ENCODE data around the gene SIL1. TPM values are rescaled to one million over a fixed set of nuclear protein-coding genes. Genes with fewer than 3 reads are reported as not detected.

Gene SIL1
- total RNA-seq, 2 donors from 2014 or later = 17.2 to 20.2 TPM

DNA sequence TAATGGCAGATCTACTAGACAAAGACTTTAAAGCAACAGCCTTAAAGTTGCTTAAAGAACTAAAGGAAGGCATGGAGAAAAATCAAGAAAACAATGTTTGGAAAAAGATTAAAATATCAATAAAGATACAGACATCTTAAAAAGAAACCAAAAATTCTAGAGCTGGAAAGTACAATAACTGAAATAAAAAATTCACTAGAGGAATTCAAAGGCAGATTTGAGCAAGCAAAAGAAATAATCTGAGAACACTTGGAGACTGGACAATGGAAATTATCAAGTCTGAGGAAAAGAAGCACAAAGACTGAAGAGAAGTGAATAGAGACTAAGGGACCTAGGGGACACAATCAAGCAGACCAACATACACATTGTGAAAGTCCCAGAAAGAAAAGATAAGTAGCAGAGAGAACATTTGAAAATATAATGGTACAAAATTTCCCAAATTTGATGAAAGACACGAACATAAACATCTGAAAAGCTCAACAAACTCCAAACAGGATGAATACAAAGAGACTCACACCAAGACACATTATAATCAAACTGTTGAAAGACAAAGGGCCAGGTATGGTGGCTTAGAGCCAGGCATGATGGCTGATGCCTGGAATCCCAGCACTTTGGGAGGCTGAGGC lies 26.3 kb downstream of the SIL1 start:
- H3K36me3 Mint-ChIP-seq (ENCODE audit: low read depth) = peaks cover 12% of the 10 kb centered on the region
- Histone ChIP-seq H3K9ac (ENCODE audit: extremely low read depth, low read length, poor library complexity, severe bottlenecking) (no peak overlapping the region), H3K9me3 (ENCODE audit: control insufficient read depth, low read length) (peaks cover 13% of the 10 kb centered on the region), H3K27ac (ENCODE audit: low read depth, low read length) (no peak overlapping the region), H3K27me3 (ENCODE audit: control insufficient read depth, insufficient read depth, low read length, poor library complexity, severe bottlenecking) (no peaks in the 10 kb centered on the region), H3K36me3 (ENCODE audit: control insufficient read depth, insufficient read depth, low read length) (no peaks in the 10 kb centered on the region), H3K4me1 (ENCODE audit: control insufficient read depth, insufficient read depth, low read length) (no peaks in the 10 kb centered on the region), H3K4me3 (ENCODE audit: low read length) (no peak overlapping the region)
- DNase-seq = no peak
- TF ChIP-seq, protein P1, sequence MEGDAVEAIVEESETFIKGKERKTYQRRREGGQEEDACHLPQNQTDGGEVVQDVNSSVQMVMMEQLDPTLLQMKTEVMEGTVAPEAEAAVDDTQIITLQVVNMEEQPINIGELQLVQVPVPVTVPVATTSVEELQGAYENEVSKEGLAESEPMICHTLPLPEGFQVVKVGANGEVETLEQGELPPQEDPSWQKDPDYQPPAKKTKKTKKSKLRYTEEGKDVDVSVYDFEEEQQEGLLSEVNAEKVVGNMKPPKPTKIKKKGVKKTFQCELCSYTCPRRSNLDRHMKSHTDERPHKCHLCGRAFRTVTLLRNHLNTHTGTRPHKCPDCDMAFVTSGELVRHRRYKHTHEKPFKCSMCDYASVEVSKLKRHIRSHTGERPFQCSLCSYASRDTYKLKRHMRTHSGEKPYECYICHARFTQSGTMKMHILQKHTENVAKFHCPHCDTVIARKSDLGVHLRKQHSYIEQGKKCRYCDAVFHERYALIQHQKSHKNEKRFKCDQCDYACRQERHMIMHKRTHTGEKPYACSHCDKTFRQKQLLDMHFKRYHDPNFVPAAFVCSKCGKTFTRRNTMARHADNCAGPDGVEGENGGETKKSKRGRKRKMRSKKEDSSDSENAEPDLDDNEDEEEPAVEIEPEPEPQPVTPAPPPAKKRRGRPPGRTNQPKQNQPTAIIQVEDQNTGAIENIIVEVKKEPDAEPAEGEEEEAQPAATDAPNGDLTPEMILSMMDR (conservative IDR thresholded peaks at IDR 0.05) = no peak
- WGBS, 2 experiments (ENCODE audit: insufficient coverage in 1 of 2, insufficient read length in 1 of 2) = 85% methylated on average over 1 of the region's 1 CpG; no CpG with 5 or more reads in 1 of the 2 experiments
- H3K4me1 Mint-ChIP-seq = peaks cover 6% of the 10 kb centered on the region
- no peaks in the 10 kb centered on the region for H3K27me3 Mint-ChIP-seq (ENCODE audit: insufficient read depth)
- peaks cover 38% of the 10 kb centered on the region for H3K9me3 Mint-ChIP-seq
- no peak overlapping the region for H3K4me3 Mint-ChIP-seq
- no peak overlapping the region for H3K27ac Mint-ChIP-seq

DNA sequence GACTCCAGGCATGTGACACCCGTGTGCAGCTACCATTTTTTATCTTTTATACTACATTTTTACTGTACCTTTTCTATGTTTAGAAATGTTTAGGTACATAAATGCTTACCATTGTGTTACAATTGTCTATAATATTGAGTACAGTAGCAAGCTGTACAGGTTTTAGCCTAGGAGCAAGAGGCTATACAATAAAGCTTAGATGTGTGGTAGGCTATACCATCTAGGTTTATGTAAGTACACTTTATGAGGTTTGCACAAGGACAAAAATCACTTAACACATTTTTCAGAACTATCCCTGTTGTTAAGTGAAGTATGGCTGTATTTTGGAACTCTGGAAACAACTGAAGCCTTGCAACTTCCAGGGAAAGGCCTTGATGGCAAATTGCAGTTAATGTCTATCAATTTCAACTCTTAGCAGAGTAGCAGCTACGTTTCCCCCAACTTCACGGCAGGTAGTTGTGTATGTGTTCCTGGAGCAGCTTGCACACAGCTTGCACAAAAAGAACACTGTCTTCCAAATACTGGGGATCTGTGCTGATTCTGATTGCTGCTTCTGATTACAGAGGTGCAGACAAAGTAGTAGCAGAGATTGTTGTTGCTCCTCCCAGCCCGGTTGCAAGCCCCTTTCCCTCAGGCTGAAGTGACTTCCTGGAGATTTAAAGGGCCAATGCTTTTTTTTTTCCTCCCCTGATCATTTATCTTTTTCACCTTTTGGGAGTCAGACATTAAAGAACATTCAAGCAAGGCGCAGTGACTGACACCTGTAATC lies 30.0 kb downstream of the SIL1 start:
- DNase-seq = no peak
- Histone ChIP-seq H3K27me3 (ENCODE audit: control insufficient read depth, insufficient read depth, low read length, poor library complexity, severe bottlenecking) (no peaks in the 10 kb centered on the region), H3K4me1 (ENCODE audit: control insufficient read depth, insufficient read depth, low read length) (no peaks in the 10 kb centered on the region), H3K9me3 (ENCODE audit: control insufficient read depth, low read length) (peaks cover 13% of the 10 kb centered on the region), H3K36me3 (ENCODE audit: control insufficient read depth, insufficient read depth, low read length) (no peaks in the 10 kb centered on the region), H3K9ac (ENCODE audit: extremely low read depth, low read length, poor library complexity, severe bottlenecking) (no peak overlapping the region), H3K4me3 (ENCODE audit: low read length) (no peak overlapping the region), H3K27ac (ENCODE audit: low read depth, low read length) (no peak overlapping the region)
- Mint-ChIP-seq H3K36me3 (ENCODE audit: low read depth) (peaks cover 8% of the 10 kb centered on the region), H3K27me3 (ENCODE audit: insufficient read depth) (no peaks in the 10 kb centered on the region), H3K4me1 (peaks cover 8% of the 10 kb centered on the region), H3K27ac (no peak overlapping the region), H3K4me3 (no peak overlapping the region), H3K9me3 (peaks cover 32% of the 10 kb centered on the region)
- TF ChIP-seq, protein P1 (conservative IDR thresholded peaks at IDR 0.05) = no peak
- 67 to 89% methylated on average over 3 to 5 of the region's 5 CpGs for WGBS, 2 experiments (ENCODE audit: insufficient coverage in 1 of 2, insufficient read length in 1 of 2)

DNA sequence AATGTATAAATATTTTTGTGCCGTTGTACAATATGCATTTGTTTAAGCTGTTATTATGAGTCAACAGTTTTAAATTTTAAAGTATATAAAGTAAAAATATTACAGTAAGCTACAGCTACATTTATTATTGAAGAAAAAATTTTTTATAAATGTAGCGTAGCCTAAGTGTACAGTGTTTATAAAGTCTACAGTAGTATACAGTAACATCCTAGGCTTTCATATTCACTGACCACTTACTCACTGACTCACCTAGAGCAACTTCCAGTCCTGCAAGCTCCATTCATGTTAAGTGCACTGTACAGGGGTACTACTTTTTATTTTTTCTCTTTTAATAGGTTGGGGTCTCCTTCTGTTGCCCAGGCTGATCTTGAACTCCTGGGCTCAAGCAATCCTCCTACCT lies 30.6 kb downstream of the SIL1 start:
- Histone ChIP-seq H3K27ac (ENCODE audit: low read depth, low read length) (no peak overlapping the region), H3K4me1 (ENCODE audit: control insufficient read depth, insufficient read depth, low read length) (no peaks in the 10 kb centered on the region), H3K9me3 (ENCODE audit: control insufficient read depth, low read length) (peaks cover 9% of the 10 kb centered on the region), H3K36me3 (ENCODE audit: control insufficient read depth, insufficient read depth, low read length) (no peaks in the 10 kb centered on the region), H3K27me3 (ENCODE audit: control insufficient read depth, insufficient read depth, low read length, poor library complexity, severe bottlenecking) (no peaks in the 10 kb centered on the region), H3K4me3 (ENCODE audit: low read length) (no peak overlapping the region), H3K9ac (ENCODE audit: extremely low read depth, low read length, poor library complexity, severe bottlenecking) (no peak overlapping the region)
- H3K9me3 Mint-ChIP-seq = peaks cover 26% of the 10 kb centered on the region
- TF ChIP-seq, protein P1 (conservative IDR thresholded peaks at IDR 0.05) = no peak
- no peak for DNase-seq
- H3K4me1 Mint-ChIP-seq = peaks cover 8% of the 10 kb centered on the region
- H3K4me3 Mint-ChIP-seq = no peak overlapping the region
- no peak overlapping the region for H3K27ac Mint-ChIP-seq
- peaks cover 8% of the 10 kb centered on the region for H3K36me3 Mint-ChIP-seq (ENCODE audit: low read depth)
- 100% methylated on average over 2 of the region's 2 CpGs; no CpG with 5 or more reads in 1 of the 2 experiments for WGBS, 2 experiments (ENCODE audit: insufficient coverage in 1 of 2, insufficient read length in 1 of 2)
- H3K27me3 Mint-ChIP-seq (ENCODE audit: insufficient read depth) = no peaks in the 10 kb centered on the region

All from endodermal cell (in vitro differentiated cells).